HepG2 (cell line): ENCODE results near the gene ITGB5. TPM values are rescaled to one million over a fixed set of nuclear protein-coding genes. Genes with fewer than 3 reads are reported as not detected.

Experiments used
- ERF ChIP-seq: IDR thresholded peaks from 2 replicates; pipeline ENCODE4 v1.6.1; 2018; ENCODE audit warnings: missing biosample characterization, missing genetic modification reagents
- MYNN ChIP-seq: sonication (generic); formaldehyde crosslinking; IDR thresholded peaks from 2 replicates; pipeline ENCODE4 v1.4.0; 2020; ENCODE audit warnings: mild to moderate bottlenecking, low read depth, missing genetic modification reagents
- RARA ChIP-seq: IDR thresholded peaks from 2 replicates; pipeline ENCODE4 v1.6.1; 2016; ENCODE audit warnings: missing genetic modification reagents, missing compliant biosample characterization
- RFX1 ChIP-seq: fragments of 450-650 bp; IDR thresholded peaks from 2 replicates; pipeline ENCODE4 v1.6.1; 2017
- SP1 ChIP-seq, 2 experiments: fragments of 450-650 bp in 1 of 2; sonication (generic) in 1 of 2; formaldehyde crosslinking in 1 of 2; IDR thresholded peaks; 2 replicates each; pipeline versions ENCODE4 v1.4.0 to v1.6.1; 2016 to 2020; ENCODE audit warnings: missing genetic modification reagents in 1 of 2
- SRSF1 ChIP-seq: fragments of 200-400 bp; formaldehyde crosslinking; optimal IDR thresholded peaks from 2 replicates; pipeline ENCODE3; 2017; ENCODE audit warnings: mild to moderate bottlenecking, low read depth, low read length, moderate library complexity
- ZBTB20 ChIP-seq: sonication (generic); formaldehyde crosslinking; IDR thresholded peaks from 2 replicates; pipeline ENCODE4 v1.8.1; 2023; ENCODE audit warnings: missing genetic modification reagents, low read depth, mild to moderate bottlenecking, borderline replicate concordance
- ZBTB21 ChIP-seq: sonication (generic); formaldehyde crosslinking; IDR thresholded peaks from 2 replicates; pipeline ENCODE4 v1.4.0; 2020; ENCODE audit warnings: missing genetic modification reagents
- ZFP41 ChIP-seq: sonication (generic); formaldehyde crosslinking; IDR thresholded peaks from 2 replicates; pipeline ENCODE4 v1.4.0; 2020; ENCODE audit warnings: mild to moderate bottlenecking, missing genetic modification reagents, borderline replicate concordance
- ZNF232 ChIP-seq: sonication (generic); formaldehyde crosslinking; IDR thresholded peaks from 2 replicates; pipeline ENCODE4 v1.4.0; 2020; ENCODE audit warnings: missing genetic modification reagents, borderline replicate concordance
- ZNF343 ChIP-seq: sonication (generic); formaldehyde crosslinking; IDR thresholded peaks from 2 replicates; pipeline ENCODE4 v1.4.0; 2020; ENCODE audit warnings: mild to moderate bottlenecking, missing genetic modification reagents
- ZNF367 ChIP-seq: sonication (generic); formaldehyde crosslinking; IDR thresholded peaks from 2 replicates; pipeline ENCODE4 v1.4.0; 2020; ENCODE audit warnings: missing genetic modification reagents, borderline replicate concordance
- ZNF766 ChIP-seq: sonication (generic); formaldehyde crosslinking; IDR thresholded peaks from 2 replicates; pipeline ENCODE4 v1.5.0; 2020; ENCODE audit warnings: missing genetic modification reagents, borderline replicate concordance
- polyA plus RNA-seq, 8 experiments: library from polyadenylated mRNA; depleted of rRNA in 3 of 8; stranded (reverse) in 7 of 8; unstranded in 1 of 8; fragments of >200 nt; fragmentation: Illumina TruSeq in 4 of 8; extraction: Trizol in 4 of 8; gene quantifications; 2 replicates each; pipeline versions ENCODE4 v1.2.1 to v1.2.3, GENCODE V29; 2011 to 2016; ENCODE audit warnings: low read depth in 4 of 8, missing spikeins in 1 of 8, mixed read lengths in 1 of 8; ENCODE audit not compliant: insufficient read depth in 1 of 8
- total RNA-seq, 5 experiments: library from RNA; depleted of rRNA; stranded (reverse); fragments of >200 nt; fragmentation: Illumina TruSeq; extraction: Trizol; gene quantifications; 2 replicates each; pipeline ENCODE4 v1.2.3, GENCODE V29; 2016; ENCODE audit warnings: low read depth in 1 of 5
- TF ChIP-seq, protein P1 (sequence below): sonication (generic); formaldehyde crosslinking; IDR thresholded peaks from 2 replicates; pipeline ENCODE4 v1.4.0; 2020; ENCODE audit warnings: mild to moderate bottlenecking, missing genetic modification reagents
- TF ChIP-seq, protein P2 (sequence below): sonication (generic); formaldehyde crosslinking; IDR thresholded peaks from 2 replicates; pipeline ENCODE4 v1.5.0; 2020; ENCODE audit warnings: mild to moderate bottlenecking, missing genetic modification reagents, moderate library complexity
- TF ChIP-seq, protein P3 (sequence below): sonication (generic); formaldehyde crosslinking; IDR thresholded peaks from 2 replicates; pipeline ENCODE4 v1.4.0; 2020; ENCODE audit warnings: missing genetic modification reagents
- TF ChIP-seq, protein P4 (sequence below): sonication (generic); formaldehyde crosslinking; IDR thresholded peaks from 2 replicates; pipeline ENCODE4 v1.5.0; 2020; ENCODE audit warnings: missing genetic modification reagents
- TF ChIP-seq, protein P5 (sequence below): sonication (generic); formaldehyde crosslinking; IDR thresholded peaks from 2 replicates; pipeline ENCODE4 v1.4.0; 2020; ENCODE audit warnings: missing genetic modification reagents

ITGB5 gene
- total and polyA plus RNA-seq, 2 of the 13 experiments (the other 11 are each of a cell fraction or from before 2014, with no cell fraction given) = 74.1 to 343 TPM

DNA sequence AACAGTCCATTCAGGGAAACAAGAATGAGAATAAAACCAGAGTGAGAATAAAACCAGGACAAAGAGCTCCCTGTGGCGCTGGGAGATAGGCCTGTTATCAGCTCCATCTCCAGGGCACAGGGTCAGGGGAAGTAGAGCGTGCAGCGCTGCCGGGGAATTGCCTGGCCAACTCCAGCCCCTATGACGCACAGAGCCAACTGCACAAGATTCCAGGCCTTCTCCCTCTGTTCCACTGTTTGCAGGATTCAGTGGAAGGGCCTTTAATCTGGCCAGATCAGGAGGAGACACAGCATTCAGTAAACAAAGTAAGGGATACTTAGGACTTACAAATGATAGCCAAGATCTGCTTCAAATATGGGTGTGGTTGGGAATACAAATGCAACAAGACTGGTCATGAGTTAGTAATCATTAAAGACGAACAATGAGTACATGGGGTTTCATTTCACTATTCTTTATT, 49.4 kb downstream of the ITGB5 start (continued):
- TF ChIP-seq ZNF343 (CRISPR knock-in tag) (no peak), ERF (CRISPR knock-in tag) (peak; percentile 85), ZBTB20 (CRISPR knock-in tag) (peak; percentile 79; the same call in 1 of the 2 replicates), ZNF367 (CRISPR knock-in tag) (no peak), ZNF232 (no peak; the same call in 1 of the 2 replicates), RFX1 (no peak), SP1 (IDR thresholded peaks at IDR 0.05) (no peak), SP1 (CRISPR knock-in tag; IDR thresholded peaks at IDR 0.05) (no peak), RARA (peak; percentile 94), SRSF1 (no peak), MYNN (no peak), ZFP41 (no peak), ZNF766 (CRISPR knock-in tag) (no peak), ZBTB21 (CRISPR knock-in tag) (peak; percentile 79; the same call in 1 of the 2 replicates)
- TF ChIP-seq, protein P1, sequence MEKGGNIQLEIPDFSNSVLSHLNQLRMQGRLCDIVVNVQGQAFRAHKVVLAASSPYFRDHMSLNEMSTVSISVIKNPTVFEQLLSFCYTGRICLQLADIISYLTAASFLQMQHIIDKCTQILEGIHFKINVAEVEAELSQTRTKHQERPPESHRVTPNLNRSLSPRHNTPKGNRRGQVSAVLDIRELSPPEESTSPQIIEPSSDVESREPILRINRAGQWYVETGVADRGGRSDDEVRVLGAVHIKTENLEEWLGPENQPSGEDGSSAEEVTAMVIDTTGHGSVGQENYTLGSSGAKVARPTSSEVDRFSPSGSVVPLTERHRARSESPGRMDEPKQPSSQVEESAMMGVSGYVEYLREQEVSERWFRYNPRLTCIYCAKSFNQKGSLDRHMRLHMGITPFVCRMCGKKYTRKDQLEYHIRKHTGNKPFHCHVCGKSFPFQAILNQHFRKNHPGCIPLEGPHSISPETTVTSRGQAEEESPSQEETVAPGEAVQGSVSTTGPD (CRISPR knock-in tag) = 0 out of 2 replicates have a peak, but pooled peaks have one; percentile 36
- TF ChIP-seq, protein P2, sequence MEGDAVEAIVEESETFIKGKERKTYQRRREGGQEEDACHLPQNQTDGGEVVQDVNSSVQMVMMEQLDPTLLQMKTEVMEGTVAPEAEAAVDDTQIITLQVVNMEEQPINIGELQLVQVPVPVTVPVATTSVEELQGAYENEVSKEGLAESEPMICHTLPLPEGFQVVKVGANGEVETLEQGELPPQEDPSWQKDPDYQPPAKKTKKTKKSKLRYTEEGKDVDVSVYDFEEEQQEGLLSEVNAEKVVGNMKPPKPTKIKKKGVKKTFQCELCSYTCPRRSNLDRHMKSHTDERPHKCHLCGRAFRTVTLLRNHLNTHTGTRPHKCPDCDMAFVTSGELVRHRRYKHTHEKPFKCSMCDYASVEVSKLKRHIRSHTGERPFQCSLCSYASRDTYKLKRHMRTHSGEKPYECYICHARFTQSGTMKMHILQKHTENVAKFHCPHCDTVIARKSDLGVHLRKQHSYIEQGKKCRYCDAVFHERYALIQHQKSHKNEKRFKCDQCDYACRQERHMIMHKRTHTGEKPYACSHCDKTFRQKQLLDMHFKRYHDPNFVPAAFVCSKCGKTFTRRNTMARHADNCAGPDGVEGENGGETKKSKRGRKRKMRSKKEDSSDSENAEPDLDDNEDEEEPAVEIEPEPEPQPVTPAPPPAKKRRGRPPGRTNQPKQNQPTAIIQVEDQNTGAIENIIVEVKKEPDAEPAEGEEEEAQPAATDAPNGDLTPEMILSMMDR (CRISPR knock-in tag) = 0 out of 2 replicates have a peak, but pooled peaks have one; percentile 11
- TF ChIP-seq, protein P3, sequence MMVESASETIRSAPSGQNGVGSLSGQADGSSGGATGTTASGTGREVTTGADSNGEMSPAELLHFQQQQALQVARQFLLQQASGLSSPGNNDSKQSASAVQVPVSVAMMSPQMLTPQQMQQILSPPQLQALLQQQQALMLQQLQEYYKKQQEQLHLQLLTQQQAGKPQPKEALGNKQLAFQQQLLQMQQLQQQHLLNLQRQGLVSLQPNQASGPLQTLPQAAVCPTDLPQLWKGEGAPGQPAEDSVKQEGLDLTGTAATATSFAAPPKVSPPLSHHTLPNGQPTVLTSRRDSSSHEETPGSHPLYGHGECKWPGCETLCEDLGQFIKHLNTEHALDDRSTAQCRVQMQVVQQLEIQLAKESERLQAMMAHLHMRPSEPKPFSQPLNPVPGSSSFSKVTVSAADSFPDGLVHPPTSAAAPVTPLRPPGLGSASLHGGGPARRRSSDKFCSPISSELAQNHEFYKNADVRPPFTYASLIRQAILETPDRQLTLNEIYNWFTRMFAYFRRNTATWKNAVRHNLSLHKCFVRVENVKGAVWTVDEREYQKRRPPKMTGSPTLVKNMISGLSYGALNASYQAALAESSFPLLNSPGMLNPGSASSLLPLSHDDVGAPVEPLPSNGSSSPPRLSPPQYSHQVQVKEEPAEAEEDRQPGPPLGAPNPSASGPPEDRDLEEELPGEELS (CRISPR knock-in tag) = peak; percentile 91
- TF ChIP-seq, protein P4, sequence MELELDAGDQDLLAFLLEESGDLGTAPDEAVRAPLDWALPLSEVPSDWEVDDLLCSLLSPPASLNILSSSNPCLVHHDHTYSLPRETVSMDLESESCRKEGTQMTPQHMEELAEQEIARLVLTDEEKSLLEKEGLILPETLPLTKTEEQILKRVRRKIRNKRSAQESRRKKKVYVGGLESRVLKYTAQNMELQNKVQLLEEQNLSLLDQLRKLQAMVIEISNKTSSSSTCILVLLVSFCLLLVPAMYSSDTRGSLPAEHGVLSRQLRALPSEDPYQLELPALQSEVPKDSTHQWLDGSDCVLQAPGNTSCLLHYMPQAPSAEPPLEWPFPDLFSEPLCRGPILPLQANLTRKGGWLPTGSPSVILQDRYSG (CRISPR knock-in tag) = no peak
- TF ChIP-seq, protein P5, sequence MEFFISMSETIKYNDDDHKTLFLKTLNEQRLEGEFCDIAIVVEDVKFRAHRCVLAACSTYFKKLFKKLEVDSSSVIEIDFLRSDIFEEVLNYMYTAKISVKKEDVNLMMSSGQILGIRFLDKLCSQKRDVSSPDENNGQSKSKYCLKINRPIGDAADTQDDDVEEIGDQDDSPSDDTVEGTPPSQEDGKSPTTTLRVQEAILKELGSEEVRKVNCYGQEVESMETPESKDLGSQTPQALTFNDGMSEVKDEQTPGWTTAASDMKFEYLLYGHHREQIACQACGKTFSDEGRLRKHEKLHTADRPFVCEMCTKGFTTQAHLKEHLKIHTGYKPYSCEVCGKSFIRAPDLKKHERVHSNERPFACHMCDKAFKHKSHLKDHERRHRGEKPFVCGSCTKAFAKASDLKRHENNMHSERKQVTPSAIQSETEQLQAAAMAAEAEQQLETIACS = no peak
- TF ChIP-seq, all 625 proteins: peak for 171
